H9 (cell line): ENCODE results near the gene UBAP1. TPM values are rescaled to one million over a fixed set of nuclear protein-coding genes. Genes with fewer than 3 reads are reported as not detected.
A peak's percentile ranks its signal among the peaks of the same experiment; 100 is the strongest.
"Not testable (repeated sequence)": the region's sequence is repeated elsewhere in the genome, so short reads cannot be mapped to it uniquely, and the experiment has no call there.

Source experiments
- DNase-seq: peaks from one replicate; pipeline ENCODE4 v3.0.0-alpha.2; 2017
- H2AFZ ChIP-seq: one replicate; pipeline ENCODE4 v1.6.1; 2013; ENCODE audit warnings: mild to moderate bottlenecking, low read length, control low read depth, moderate library complexity
- H2AK5ac ChIP-seq: 2 replicates; pipeline ENCODE4 v1.6.1; 2013; ENCODE audit warnings: low read length, control low read depth, mixed read lengths; ENCODE audit not compliant: insufficient read length
- H2BK120ac ChIP-seq: one replicate; pipeline ENCODE4 v1.6.1; 2013; ENCODE audit warnings: low read depth, mild to moderate bottlenecking, low read length, control low read depth, inconsistent platforms; ENCODE audit not compliant: poor library complexity, severe bottlenecking
- H2BK12ac ChIP-seq: 2 replicates; pipeline ENCODE4 v1.6.1; 2013; ENCODE audit warnings: low read length, control low read depth, mixed read lengths, low read depth; ENCODE audit not compliant: insufficient read length
- H2BK15ac ChIP-seq: 2 replicates; pipeline ENCODE4 v1.6.1; 2013; ENCODE audit warnings: low read depth, low read length, control low read depth
- H2BK20ac ChIP-seq: one replicate; pipeline ENCODE4 v1.6.1; 2013; ENCODE audit warnings: low read depth, mild to moderate bottlenecking, low read length, control low read depth, inconsistent platforms; ENCODE audit not compliant: poor library complexity, severe bottlenecking
- H2BK5ac ChIP-seq: 2 replicates; pipeline ENCODE4 v1.6.1; 2013; ENCODE audit warnings: low read length, control low read depth, mixed read lengths; ENCODE audit not compliant: insufficient read length
- H3K14ac ChIP-seq: 2 replicates; pipeline ENCODE4 v1.6.1; 2013; ENCODE audit warnings: low read length, control low read depth; ENCODE audit not compliant: insufficient read depth
- H3K18ac ChIP-seq: 2 replicates; pipeline ENCODE4 v1.6.1; 2013; ENCODE audit warnings: low read depth, mild to moderate bottlenecking, mixed read lengths, low read length, control low read depth; ENCODE audit not compliant: insufficient read length
- H3K23ac ChIP-seq: 2 replicates; pipeline ENCODE4 v1.6.1; 2013; ENCODE audit warnings: low read length, control low read depth, mixed read lengths, low read depth; ENCODE audit not compliant: insufficient read length
- H3K23me2 ChIP-seq: 2 replicates; pipeline ENCODE4 v1.6.1; 2013; ENCODE audit warnings: low read depth, mild to moderate bottlenecking, mixed read lengths, low read length, control low read depth; ENCODE audit not compliant: insufficient read length, poor library complexity, severe bottlenecking
- H3K27ac ChIP-seq: 2 replicates; pipeline ENCODE4 v1.5.1; 2013; ENCODE audit warnings: low read length, control low read depth, mixed read lengths, low read depth; ENCODE audit not compliant: insufficient read length
- H3K27me3 ChIP-seq: 2 replicates; pipeline ENCODE4 v1.6.1; 2013; ENCODE audit warnings: low read length, control low read depth, inconsistent platforms; ENCODE audit not compliant: insufficient read depth
- H3K4ac ChIP-seq: 2 replicates; pipeline ENCODE4 v1.6.1; 2013; ENCODE audit warnings: low read depth, mild to moderate bottlenecking, control low read depth, inconsistent platforms, low read length, moderate library complexity
- H3K4me1 ChIP-seq: 2 replicates; pipeline ENCODE4 v1.6.1; 2013; ENCODE audit warnings: low read length, control low read depth, inconsistent platforms; ENCODE audit not compliant: insufficient read depth
- H3K4me2 ChIP-seq: 2 replicates; pipeline ENCODE4 v1.6.1; 2013; ENCODE audit warnings: low read length, control low read depth, mixed read lengths; ENCODE audit not compliant: insufficient read length, insufficient read depth
- H3K56ac ChIP-seq: 2 replicates; pipeline ENCODE4 v1.6.1; 2013; ENCODE audit warnings: low read depth, mild to moderate bottlenecking, mixed read lengths, low read length, control low read depth; ENCODE audit not compliant: insufficient read length
- H3K79me1 ChIP-seq: 2 replicates; pipeline ENCODE4 v1.6.1; 2013; ENCODE audit warnings: low read depth, mild to moderate bottlenecking, moderate library complexity, low read length, control low read depth, inconsistent platforms; ENCODE audit not compliant: insufficient read depth, poor library complexity, severe bottlenecking
- H3K79me2 ChIP-seq: 2 replicates; pipeline ENCODE4 v1.6.1; 2013; ENCODE audit warnings: low read length, control low read depth, inconsistent platforms; ENCODE audit not compliant: insufficient read depth
- H3K9ac ChIP-seq: 2 replicates; pipeline ENCODE4 v1.6.1; 2013; ENCODE audit warnings: low read length, control low read depth, mixed read lengths; ENCODE audit not compliant: insufficient read length; ENCODE audit errors: extremely low read depth
- H3K9me3 ChIP-seq: one replicate; pipeline ENCODE4 v1.6.1; 2013; ENCODE audit warnings: low read depth, low read length, inconsistent platforms; ENCODE audit not compliant: control insufficient read depth
- H3T11ph ChIP-seq: one replicate; pipeline ENCODE4 v1.6.1; 2013; ENCODE audit warnings: mild to moderate bottlenecking, low read length, control low read depth, inconsistent platforms
- H4K20me1 ChIP-seq: one replicate; pipeline ENCODE4 v1.6.1; 2013; ENCODE audit not compliant: control insufficient read depth, insufficient read length, insufficient read depth
- H4K5ac ChIP-seq: 2 replicates; pipeline ENCODE4 v1.6.1; 2013; ENCODE audit warnings: low read depth, mild to moderate bottlenecking, mixed read lengths, low read length, control low read depth; ENCODE audit not compliant: insufficient read length
- H4K8ac ChIP-seq: replicated peaks from 2 replicates; pipeline ENCODE4 v1.6.1; 2013; ENCODE audit warnings: low read length, control low read depth, mixed read lengths, low read depth; ENCODE audit not compliant: insufficient read length
- H4K91ac ChIP-seq: 2 replicates; pipeline ENCODE4 v1.6.1; 2013; ENCODE audit warnings: low read depth, mild to moderate bottlenecking, moderate library complexity, mixed read lengths, low read length, control low read depth; ENCODE audit not compliant: insufficient read length
- H3K27ac Mint-ChIP-seq, 3 experiments: 2 replicates in 2 of 3; 3 replicates in 1 of 3; pipeline ENCODE4 v1.8.0; 2020 to 2021; ENCODE audit warnings: mixed read lengths in 3 of 3, mild to moderate bottlenecking in 1 of 3, moderate library complexity in 1 of 3
- H3K27me3 Mint-ChIP-seq: 2 replicates; pipeline ENCODE4 v1.8.0; 2021; ENCODE audit warnings: low read depth, mild to moderate bottlenecking, moderate library complexity, mixed read lengths
- H3K36me3 Mint-ChIP-seq, 3 experiments: 2 replicates in 2 of 3; 3 replicates in 1 of 3; pipeline ENCODE4 v1.8.0; 2020 to 2021; ENCODE audit warnings: low read depth in 3 of 3, mixed read lengths in 3 of 3; ENCODE audit not compliant: insufficient read depth in 1 of 3
- H3K4me1 Mint-ChIP-seq, 2 experiments: 2 replicates each; pipeline ENCODE4 v1.8.0; 2020; ENCODE audit warnings: mixed read lengths in 2 of 2
- H3K4me3 Mint-ChIP-seq, 2 experiments: 2 replicates in 1 of 2; 3 replicates in 1 of 2; pipeline ENCODE4 v1.8.0; 2020 to 2021; ENCODE audit warnings: mild to moderate bottlenecking in 2 of 2, mixed read lengths in 2 of 2, moderate library complexity in 1 of 2
- H3K9me3 Mint-ChIP-seq, 2 experiments: 2 replicates in 1 of 2; 3 replicates in 1 of 2; pipeline ENCODE4 v1.8.0; 2020; ENCODE audit warnings: mild to moderate bottlenecking in 2 of 2, mixed read lengths in 2 of 2, moderate library complexity in 1 of 2
- WGBS: extraction: QIAGEN DNeasy Blood & Tissue Kit; methylation state at CpG from one replicate; pipeline ENCODE4 v1.1.7; 2013; ENCODE audit warnings: missing lambda C conversion rate, low lambda C conversion rate, mixed read lengths; ENCODE audit not compliant: insufficient read length; ENCODE audit errors: extremely low coverage; 5-methylcytosine and 5-hydroxymethylcytosine counted together
- total RNA-seq: library from RNA; stranded (reverse); gene quantifications from 2 replicates; pipeline ENCODE4 v1.2.1, GENCODE V29; 2021
- TF ChIP-seq, protein P1 (sequence below): fragments of 200-600 bp; sonication (generic); conservative IDR thresholded peaks from 3 replicates; pipeline ENCODE4 v1.8.0; 2021; ENCODE audit warnings: antibody characterized with exemption, mild to moderate bottlenecking

UBAP1 gene
- total RNA-seq, 1 experiment from 2014 or later: 32.6 TPM

DNA sequence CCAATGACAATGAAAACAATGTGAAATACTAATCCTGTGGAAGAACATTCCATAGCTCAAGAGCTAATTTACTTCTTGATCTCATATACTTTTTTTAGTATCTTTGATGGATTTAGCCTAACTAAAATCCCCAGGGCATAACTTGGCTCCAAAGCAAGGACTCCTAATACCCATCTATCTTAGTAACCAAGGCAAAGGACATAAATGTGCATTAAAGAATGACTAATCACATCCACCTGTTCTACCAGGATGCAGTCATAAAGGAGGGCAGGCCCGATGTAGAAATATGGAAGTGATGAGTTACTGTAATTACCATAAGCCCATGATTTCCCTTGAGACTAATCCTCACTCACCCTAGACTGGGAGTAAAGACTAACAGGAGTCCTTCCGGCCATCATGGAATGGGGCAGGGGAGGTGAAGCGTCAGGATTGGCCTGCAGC is 93.3 kb downstream of the UBAP1 start:
- Histone ChIP-seq H3K56ac (no peak overlapping the region), H4K91ac (no peak overlapping the region), H3K27ac (no peak overlapping the region), H3K27me3 (no peaks in the 10 kb centered on the region), H3K4me2 (no peak overlapping the region), H3K23me2 (no peaks in the 10 kb centered on the region), H3K4ac (no peak overlapping the region), H3K9me3 (no peaks in the 10 kb centered on the region), H4K20me1 (no peaks in the 10 kb centered on the region), H3K4me1 (no peaks in the 10 kb centered on the region), H4K5ac (no peak overlapping the region), H4K8ac (no peak overlapping the region), H2BK20ac (no peak overlapping the region), H2BK15ac (no peak overlapping the region), H2BK5ac (no peak overlapping the region), H3K23ac (no peak overlapping the region), H2AFZ (no peak overlapping the region), H3K79me1 (no peaks in the 10 kb centered on the region), H2BK12ac (no peak overlapping the region), H3K14ac (no peak overlapping the region), H3K18ac (no peak overlapping the region), H3T11ph (no peak overlapping the region), H3K79me2 (no peaks in the 10 kb centered on the region), H2BK120ac (no peak overlapping the region), H2AK5ac (no peak overlapping the region), H3K9ac (no peak overlapping the region)
- no peak for DNase-seq
- Mint-ChIP-seq H3K27ac (0 out of 7 replicates have a peak overlapping the region, but pooled peaks of 1 of the 3 experiments have one; percentile 59), H3K4me1 (no peaks in the 10 kb centered on the region), H3K36me3 (no peaks in the 10 kb centered on the region; a peak in 1 of 7 replicates), H3K9me3 (no peaks in the 10 kb centered on the region), H3K4me3 (no peak overlapping the region), H3K27me3 (no peaks in the 10 kb centered on the region)
- TF ChIP-seq, protein P1, sequence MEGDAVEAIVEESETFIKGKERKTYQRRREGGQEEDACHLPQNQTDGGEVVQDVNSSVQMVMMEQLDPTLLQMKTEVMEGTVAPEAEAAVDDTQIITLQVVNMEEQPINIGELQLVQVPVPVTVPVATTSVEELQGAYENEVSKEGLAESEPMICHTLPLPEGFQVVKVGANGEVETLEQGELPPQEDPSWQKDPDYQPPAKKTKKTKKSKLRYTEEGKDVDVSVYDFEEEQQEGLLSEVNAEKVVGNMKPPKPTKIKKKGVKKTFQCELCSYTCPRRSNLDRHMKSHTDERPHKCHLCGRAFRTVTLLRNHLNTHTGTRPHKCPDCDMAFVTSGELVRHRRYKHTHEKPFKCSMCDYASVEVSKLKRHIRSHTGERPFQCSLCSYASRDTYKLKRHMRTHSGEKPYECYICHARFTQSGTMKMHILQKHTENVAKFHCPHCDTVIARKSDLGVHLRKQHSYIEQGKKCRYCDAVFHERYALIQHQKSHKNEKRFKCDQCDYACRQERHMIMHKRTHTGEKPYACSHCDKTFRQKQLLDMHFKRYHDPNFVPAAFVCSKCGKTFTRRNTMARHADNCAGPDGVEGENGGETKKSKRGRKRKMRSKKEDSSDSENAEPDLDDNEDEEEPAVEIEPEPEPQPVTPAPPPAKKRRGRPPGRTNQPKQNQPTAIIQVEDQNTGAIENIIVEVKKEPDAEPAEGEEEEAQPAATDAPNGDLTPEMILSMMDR: no peak
- WGBS: no CpG with 5 or more reads among the region's 3 CpGs

- not testable (repeated sequence) for H3K14ac ChIP-seq, H3K27me3 ChIP-seq, H2BK5ac ChIP-seq, H3K23ac ChIP-seq, H3K36me3 Mint-ChIP-seq, H3K27me3 Mint-ChIP-seq, H3K56ac ChIP-seq, H3K9me3 Mint-ChIP-seq, H4K8ac ChIP-seq, H2AFZ ChIP-seq, H2BK120ac ChIP-seq, H3K27ac Mint-ChIP-seq, H3K4me1 Mint-ChIP-seq, H3K27ac ChIP-seq, H3K23me2 ChIP-seq, H4K91ac ChIP-seq, H3T11ph ChIP-seq, H3K79me2 ChIP-seq, H3K4ac ChIP-seq, H2BK12ac ChIP-seq, H3K4me3 Mint-ChIP-seq, H3K9ac ChIP-seq, H3K9me3 ChIP-seq, H3K4me2 ChIP-seq, H2BK15ac ChIP-seq, H2AK5ac ChIP-seq, H2BK20ac ChIP-seq, DNase-seq, H3K4me1 ChIP-seq, H3K18ac ChIP-seq, H3K79me1 ChIP-seq, H4K20me1 ChIP-seq, H4K5ac ChIP-seq
- WGBS: no CpG with 5 or more reads among the region's 2 CpGs
Measured at GRCh38 chr9:34273588-34273987, 94.7 kb downstream of the UBAP1 start.
